ENCODE results near the gene PLEKHM3.

PLEKHM3 gene

DNA sequence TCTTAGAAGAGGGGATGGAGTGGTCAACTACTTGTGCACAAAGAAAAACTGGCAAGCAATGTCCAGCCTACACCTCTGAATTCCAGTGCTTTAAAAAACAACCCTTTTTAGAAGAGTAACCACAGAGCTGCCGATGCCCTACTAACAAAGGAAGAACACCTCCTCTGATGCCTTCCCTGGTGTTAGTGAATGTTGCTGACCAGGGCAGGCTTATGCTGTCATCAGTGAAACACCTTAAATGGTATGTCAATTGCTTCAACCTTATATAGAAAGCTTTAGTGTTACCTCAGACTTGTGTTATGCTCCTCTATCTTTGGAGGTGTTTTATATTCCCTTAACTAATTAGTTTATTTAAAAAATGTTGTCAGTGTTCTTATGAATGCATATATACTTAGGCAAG, 175.9 kb downstream of the PLEKHM3 start:
- no peak for DNase-seq (ENCODE audit: low read depth)

GRCh38 chr2:207848545-207848928, 176.8 kb downstream of the PLEKHM3 start:
- DNase-seq (ENCODE audit: low read depth): no peak

DNA sequence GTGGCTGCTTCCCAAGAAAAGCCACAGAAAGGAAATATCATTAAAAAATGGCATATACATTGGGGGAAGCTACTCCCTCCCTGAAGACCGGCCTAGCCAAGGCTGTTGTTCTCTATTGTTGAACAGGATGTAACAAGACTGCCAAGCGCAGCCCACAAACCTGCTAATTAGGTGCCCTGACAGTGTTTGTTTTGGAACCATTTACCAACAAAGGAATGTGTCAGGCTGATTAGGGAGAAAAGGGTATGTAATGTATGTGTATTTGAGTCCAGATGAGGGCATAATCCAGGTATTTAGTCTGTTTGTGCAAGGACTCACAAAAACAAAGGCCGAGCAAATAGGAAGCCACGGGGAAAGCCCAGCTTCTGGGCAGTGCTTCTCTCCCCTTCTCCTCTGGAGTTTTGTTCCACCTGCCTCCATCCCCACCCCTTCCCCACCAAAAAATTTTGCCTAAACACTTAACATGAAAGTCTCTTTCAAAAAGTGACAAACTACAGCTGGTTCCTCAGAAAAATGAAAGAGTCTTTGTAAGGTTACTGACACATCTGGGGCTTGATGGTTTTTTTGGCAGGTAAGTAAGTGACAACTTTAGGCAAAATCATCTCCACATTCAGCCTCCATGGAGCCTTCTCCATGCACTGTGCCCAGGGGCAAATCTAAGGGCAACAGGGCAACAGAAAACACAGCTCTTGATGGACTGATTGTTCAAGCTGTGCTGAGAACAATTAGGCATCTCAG, 177.4 kb downstream of the PLEKHM3 start:
- DNase-seq (ENCODE audit: low read depth): peak; percentile 62

DNA sequence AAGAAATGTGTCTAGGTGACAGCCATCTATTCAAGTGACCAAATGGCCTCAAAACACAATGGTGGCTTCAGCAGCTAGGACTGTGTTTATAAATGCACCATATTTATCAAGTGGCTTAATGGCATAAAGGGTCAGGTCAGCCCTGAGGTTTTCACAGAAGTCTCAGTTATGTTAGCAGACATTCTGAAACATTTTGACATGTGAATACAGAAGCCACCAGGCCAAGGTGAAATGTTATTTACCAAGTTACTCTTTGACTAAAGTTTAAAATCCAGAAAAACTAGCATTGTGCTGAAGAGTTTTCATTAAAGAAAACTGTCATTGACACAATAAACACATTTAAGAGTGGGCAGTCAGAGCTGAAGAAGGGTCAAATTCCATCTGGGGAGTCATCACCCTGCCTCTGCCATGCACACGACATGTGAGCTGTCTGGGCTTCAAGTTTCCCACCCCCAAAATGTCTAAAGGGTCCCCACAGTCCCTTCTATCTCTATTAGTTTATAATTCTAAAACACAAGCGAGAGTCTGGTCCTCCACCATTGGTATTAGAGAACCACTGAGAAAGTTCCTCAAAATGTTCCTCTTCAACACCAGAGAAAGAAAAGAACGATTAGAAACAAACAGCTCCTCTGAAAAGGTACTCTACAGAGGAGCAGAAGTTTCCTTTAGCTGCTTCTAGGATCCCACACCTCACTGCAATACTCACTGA, 178.1 kb downstream of the PLEKHM3 start:
- no peak for DNase-seq (ENCODE audit: low read depth)

DNA sequence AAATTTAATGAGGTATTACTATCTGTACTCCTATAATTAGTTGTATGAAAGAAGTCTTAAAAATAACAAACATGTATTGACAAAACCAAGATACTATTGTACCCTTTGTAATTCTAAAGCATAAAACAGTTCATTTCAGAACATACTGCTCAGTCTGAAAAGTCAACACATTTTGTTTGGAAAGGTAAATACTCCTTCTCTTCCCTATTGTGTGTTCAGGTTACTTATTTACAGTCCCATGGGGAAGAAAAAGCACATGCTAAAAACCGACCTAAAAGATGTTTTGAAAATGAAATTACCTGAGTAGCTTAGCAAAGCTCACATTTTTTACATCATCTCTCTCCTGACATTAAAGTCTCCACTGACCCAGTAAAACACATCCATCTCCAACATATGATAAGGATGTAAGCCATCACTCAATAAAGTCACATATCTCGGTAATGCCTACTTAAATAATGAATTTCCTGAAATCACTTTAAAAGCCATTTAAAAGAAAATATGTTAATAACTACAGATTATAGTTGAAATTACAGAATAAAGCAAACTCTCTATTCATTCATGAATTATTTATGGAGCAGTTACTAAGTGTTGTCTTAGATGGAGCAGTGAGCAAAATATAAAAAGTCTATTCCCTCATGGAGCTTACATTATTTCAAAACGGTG, 180.0 kb downstream of the PLEKHM3 start:
- DNase-seq (ENCODE audit: low read depth): no peak

- no peak for DNase-seq (ENCODE audit: low read depth)
Observed at GRCh38 chr2:207844648-207845047, 180.7 kb downstream of the PLEKHM3 start.

DNA sequence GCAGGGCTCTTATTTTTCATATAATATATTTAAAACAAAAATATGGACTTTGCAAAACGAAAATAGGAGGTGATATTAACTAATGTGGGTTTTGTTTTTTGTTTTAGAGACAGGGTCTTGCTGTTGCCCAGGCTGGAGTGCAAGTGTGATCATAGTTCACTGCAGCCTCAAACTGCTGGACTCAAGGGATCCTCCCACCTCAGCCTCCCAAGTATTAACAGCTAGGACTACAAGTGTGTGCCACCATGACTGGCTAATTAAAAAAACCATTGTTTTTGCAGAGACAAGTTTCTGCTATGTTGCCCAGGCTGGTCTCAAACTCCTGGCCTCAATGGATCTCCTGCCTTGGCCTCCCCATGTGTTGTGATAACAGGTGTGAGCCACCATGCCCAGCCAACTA, 185.2 kb downstream of the PLEKHM3 start:
- no peak for DNase-seq (ENCODE audit: low read depth)

DNA sequence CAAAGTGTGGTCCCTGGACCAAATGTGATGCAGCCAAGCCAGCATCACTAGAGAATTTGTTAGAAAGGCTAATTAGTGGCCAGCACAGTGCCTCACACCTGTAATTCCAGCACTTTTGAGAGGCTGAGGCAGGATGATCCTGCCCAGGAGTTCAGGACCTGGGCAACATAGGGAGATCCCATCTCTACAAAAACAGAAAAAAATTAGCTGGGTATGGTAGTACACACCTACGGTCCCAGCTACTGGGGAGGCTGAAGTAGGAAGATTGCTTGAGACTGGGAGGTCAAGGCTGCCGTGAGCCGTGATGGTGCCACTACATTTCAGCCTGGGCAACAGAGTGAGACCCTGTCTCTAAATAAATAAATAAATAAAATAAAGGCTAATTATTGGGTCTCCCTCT, 185.8 kb downstream of the PLEKHM3 start:
- DNase-seq (ENCODE audit: low read depth): no peak

DNA sequence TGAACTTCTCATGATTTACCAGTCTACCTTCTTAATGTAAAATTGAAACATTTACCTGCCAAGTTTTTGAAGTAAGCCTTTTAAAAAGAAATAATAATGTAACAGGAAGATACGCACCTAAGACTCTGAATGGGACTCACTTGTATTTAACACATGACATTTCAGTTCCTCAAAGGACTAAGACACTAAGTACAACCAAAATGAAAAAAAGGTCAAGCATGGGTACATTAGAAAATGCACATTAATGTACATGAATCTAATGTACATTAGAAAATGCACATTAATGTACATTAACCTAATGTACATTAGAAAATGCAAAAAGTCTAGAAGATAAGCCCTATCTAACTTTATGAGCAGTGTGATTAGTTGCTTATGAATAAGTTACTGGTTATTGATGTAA, 186.3 kb downstream of the PLEKHM3 start:
- DNase-seq (ENCODE audit: low read depth): no peak

DNA sequence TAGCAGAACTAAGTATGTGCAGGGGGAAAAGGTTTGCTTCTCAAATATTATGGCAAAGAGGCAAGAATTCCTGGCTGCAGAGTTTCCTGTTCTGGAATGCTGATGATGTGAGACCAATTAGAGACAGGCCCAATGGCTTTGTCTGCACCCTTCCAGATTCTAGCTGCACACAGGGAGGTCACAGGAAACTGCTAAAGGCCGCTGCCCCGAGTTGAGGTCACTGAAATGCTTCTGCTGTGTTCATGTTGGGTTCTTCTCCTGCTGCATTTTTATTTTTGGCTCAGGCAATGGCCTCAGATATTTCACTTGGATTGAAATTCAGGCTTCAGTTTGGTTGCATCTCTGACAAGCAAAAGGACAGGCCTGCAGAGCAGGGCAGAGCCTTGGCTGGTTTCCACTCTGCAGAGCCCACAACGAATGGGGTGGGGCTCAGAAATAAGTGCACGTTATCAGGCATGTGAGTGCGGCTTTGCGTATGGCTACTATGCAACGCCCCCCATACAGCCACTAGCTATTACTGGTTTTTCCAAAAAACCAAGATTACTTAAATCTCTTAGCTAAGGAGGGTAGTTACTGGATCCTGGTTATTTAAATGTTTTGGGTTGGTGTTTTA, 188.7 kb downstream of the PLEKHM3 start:
- no peak for DNase-seq (ENCODE audit: low read depth)

GRCh38 chr2:207835805-207836204, 189.5 kb downstream of the PLEKHM3 start:
- no peak for DNase-seq (ENCODE audit: low read depth)

DNA sequence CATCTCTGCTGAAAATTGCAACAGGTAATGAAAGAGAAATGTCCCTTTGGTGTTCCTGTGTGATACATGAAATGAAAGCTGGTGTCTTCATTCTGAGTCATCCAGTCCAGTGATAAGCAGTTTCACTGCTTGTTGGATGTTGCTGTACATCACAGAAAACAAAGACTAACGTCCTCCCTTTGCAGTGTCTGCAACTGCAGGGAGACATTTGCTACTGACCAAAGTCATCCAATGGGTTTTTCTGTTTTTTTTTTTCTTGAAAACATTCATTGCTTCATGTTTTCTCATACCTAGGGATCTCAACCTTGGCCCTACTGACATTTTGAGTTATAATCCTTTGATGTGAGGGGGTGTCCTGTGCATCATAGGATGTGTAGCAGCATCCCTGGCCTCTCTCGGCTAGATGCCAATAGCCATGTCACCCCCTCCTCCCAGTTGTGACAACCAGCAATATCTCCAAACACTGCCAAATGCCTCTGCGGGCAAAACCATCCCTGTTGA, 192.0 kb downstream of the PLEKHM3 start:
- peak; percentile 16 for DNase-seq (ENCODE audit: low read depth)

DNA sequence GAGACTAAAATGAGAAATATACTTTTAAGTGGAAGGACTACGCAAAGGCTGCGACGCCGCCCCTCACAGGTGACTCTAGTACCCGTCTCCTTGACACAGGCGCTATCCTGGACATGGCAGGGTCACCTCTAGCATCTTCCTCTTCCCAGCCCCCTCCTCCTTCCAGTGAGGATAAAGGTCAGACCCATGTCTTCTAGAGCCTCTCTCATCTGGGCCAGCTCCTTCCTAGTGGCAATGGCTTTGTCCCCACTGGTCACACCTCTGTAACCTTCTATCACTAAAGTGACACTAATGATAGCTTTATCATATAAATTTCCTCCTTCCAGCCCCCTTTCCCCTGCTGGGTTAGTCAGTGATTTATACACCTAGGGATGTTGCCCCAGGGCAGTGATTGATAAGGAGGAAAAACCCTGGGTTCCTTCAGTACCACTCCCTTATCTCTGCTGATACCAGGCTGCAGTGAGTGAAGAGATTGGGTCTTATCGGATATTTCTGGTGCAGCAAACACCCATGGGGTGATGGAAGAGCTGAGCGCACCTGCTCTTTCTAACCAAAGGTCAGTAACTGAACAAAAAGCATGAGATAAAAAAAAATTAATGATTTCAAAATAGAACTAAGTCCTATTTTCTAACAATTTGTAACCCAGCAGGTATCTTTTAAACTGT, 193.6 kb downstream of the PLEKHM3 start:
- no peak for DNase-seq (ENCODE audit: low read depth)

GRCh38 chr2:207830778-207831438, 194.4 kb downstream of the PLEKHM3 start:
- DNase-seq (ENCODE audit: low read depth): no peak

DNA sequence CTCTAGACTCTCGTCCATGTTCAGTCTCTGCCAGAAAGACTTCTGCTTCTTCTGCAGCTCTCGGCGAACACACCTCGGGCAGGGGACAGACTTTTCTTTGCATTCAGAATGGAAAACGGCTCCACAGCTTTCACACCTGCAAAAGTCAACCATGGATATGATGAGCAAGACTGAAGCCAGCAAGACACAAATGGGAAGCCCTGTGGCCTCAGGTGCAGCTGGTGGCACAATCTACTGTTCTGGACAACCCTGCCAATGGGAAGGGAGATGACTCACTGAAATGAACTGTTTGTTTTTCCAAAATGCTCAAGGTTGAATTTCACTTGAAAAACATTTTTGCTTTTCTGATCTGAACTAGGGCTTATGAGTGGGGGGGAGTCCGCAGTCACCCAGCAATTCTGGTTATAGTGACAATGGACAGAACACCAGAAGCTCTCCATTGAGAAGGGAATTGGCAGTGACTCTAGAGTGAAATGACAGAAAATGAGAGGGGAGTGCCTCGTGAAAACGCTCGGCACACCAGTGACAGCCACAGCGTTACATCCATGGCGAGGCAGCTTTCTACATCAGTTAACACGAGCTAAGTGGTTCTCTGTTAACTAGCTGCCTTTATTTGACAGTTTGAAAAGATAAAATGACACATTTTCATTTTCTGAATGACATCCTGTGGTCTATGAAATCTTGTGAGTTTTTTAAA, 196.8 kb downstream of the PLEKHM3 start:
- peak; percentile 35 for DNase-seq (ENCODE audit: low read depth)

GRCh38 chr2:207825978-207826377, 199.3 kb downstream of the PLEKHM3 start:
- no peak for DNase-seq (ENCODE audit: low read depth)

- no peak for DNase-seq (ENCODE audit: low read depth)
Observed at GRCh38 chr2:207825045-207825954, 200.0 kb downstream of the PLEKHM3 start.

- no peak for DNase-seq (ENCODE audit: low read depth)
Observed at GRCh38 chr2:207823865-207824264, 201.5 kb downstream of the PLEKHM3 start.

DNA sequence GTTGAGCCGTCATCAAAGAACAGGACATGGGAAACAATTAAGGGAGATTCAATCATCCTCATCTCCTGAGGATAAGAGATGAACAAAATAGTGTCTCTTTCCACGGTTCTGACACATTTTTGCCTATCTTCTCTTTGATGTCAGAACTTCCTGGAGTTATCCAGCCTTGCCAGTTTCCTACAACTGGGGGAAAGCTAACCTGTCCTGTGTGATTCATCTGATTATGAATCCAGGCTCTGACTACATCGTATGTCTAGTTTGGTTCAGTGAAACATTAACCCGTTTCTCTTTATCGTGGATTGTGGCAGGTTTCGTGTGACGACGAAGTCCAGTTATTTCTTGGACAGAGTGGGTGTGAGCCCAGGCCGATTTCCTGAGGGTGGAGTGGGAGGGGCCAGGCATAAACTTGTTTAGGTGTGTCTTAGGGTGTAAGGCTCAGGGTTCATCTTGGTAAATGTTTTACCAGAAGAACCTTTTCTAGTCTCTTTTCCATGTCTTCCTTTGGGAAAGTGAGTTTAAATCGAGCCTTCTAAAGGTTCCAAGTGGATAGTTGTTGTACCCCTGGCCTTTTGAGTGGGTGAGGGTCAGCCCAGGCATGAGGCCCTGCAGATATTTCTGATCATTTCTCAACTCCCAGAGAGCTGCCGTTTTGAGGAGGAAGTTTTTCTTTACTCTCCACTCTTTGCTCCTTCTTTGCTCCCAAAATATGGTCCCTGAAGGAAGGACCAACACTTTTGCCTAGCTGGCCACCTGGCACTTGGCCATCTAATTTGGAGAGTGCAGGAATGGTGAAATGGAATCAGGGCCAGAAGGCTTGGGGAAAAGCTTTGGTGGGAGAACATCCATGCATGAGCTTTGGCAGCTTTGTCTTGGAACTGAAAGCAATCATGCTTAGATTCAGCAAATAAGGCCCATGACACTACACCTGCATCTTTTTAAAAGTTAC, 205.2 kb downstream of the PLEKHM3 start:
- DNase-seq (ENCODE audit: low read depth): no peak
